ENCODE data around the gene CHST8.

CHST8 gene

DNA sequence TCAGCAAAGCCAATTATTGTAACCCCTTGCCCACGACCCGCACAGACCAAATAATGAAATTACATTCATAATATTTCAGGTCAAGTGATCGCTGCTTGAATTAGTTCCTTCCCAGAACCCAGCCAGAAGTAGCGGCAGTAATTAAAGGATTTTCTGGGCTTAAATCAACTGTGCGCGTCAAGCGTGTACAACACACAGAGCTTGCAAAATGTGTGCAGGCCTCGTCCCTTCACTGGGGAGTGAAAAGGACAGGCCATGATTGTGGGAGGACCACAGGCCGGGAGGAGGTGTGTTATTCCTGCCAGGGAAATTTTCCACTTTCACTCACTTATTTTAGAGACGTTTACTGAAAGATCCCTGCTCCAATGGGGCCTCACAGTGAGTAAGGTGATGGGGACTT, 84.9 kb downstream of the CHST8 start:
- TF ChIP-seq CTCF (IDR thresholded peaks at IDR 0.05; ENCODE audit: borderline replicate concordance, insufficient read depth, low read depth, low read length) = no peak
- H3K4me3 ChIP-seq (ENCODE audit: low read depth, low read length) = no peak overlapping the region

GRCh38 chr19:33712268-33712667, 90.5 kb downstream of the CHST8 start:
- no peak overlapping the region for H3K4me3 ChIP-seq (ENCODE audit: low read depth, low read length)

GRCh38 chr19:33713194-33713593, 91.4 kb downstream of the CHST8 start:
- no peak overlapping the region for H3K4me3 ChIP-seq (ENCODE audit: low read depth, low read length)
- no peak for TF ChIP-seq CTCF (IDR thresholded peaks at IDR 0.05; ENCODE audit: borderline replicate concordance, insufficient read depth, low read depth, low read length)

More at GRCh38 chr19:33712268-33712667, 90.5 kb downstream of the CHST8 start:
- TF ChIP-seq CTCF (IDR thresholded peaks at IDR 0.05; ENCODE audit: borderline replicate concordance, insufficient read depth, low read depth, low read length) = no peak

- TF ChIP-seq CTCF (IDR thresholded peaks at IDR 0.05; ENCODE audit: borderline replicate concordance, insufficient read depth, low read depth, low read length) = no peak
- H3K4me3 ChIP-seq (ENCODE audit: low read depth, low read length) = no peak overlapping the region
Measured at GRCh38 chr19:33714149-33714548, 92.4 kb downstream of the CHST8 start.

DNA sequence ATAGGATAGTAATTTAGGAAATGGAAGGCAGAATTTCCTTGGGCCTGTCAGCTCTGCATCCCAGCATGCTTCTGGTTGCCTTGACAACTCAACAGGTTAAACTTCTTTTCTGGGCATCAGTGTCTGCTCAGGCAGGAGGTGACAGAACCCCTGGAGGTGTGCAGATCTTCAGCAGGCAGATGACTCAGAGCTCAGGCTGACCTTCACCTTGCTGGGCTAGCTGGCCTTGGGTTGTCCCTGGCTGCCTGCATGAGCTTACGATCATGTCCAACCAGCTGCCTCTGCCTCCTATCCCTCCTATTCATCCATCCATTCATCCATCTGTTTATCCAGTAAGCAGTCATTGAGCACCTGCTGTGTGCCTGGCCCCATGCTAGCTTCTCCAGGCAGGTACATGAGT, 93.7 kb downstream of the CHST8 start:
- H3K4me3 ChIP-seq (ENCODE audit: low read depth, low read length) = no peak overlapping the region
- TF ChIP-seq CTCF (IDR thresholded peaks at IDR 0.05; ENCODE audit: borderline replicate concordance, insufficient read depth, low read depth, low read length) = no peak

DNA sequence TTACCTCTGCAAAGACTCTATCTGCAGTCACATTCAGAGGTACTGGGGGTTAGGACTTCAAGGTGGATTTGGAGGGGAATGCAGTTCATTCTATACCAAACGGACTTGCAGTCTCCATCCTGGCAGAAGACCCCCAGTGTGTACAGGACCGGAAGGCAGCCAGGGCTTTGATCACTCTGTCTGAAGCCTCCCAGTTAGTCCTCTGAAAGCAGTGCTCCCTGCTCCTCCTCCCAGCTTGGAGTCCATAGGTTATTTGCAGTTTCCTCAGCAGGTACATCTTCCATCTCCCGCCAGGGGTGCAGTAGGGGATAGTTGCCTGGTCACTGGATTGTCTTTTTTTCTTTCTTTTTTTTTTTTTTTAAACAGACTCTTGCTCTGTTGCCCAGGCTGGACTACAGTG, 96.1 kb downstream of the CHST8 start:
- no peak for TF ChIP-seq CTCF (IDR thresholded peaks at IDR 0.05; ENCODE audit: borderline replicate concordance, insufficient read depth, low read depth, low read length)
- H3K4me3 ChIP-seq (ENCODE audit: low read depth, low read length) = no peak overlapping the region

DNA sequence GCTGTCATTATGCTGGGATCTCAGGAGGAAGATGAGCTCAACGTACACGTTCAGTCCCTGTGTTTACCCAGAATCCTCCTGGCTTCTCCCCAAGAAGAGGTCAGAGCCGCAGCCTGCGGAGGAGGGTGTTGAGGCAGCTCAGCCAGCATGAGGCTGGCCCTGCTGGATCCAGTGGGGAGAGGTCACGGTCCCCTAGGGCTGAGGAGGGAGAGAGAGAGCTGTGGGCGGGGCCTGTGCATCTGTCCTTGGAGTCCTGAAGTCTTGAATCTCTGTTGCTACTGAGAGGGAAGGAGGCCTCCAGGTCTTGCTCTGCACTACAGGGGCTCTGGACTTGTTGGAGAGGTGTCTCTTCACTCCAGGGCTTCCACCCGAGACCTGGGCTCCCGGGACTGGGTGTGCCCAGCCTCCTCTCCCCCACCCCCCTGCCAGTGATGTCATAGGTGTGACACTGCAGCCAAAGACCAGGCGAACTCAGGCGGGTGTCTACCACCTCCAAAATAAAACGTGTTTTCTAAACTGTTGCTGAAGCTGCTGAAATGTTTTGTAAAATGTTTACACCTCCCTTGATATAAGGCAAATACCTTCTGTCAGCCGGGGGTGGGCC, 97.0 kb downstream of the CHST8 start:
- H3K4me3 ChIP-seq (ENCODE audit: low read depth, low read length) = no peak overlapping the region
- TF ChIP-seq CTCF (IDR thresholded peaks at IDR 0.05; ENCODE audit: borderline replicate concordance, insufficient read depth, low read depth, low read length) = no peak

Measured in GM12875 (cell line).